NCI-H524 (cell line): ENCODE results near the gene CAPG.
A peak's percentile ranks its signal among the peaks of the same experiment; 100 is the strongest.

Experiments used
- DNase-seq, 2 experiments: peaks; one replicate each; lab custom pipeline; 2025; lab: John Stamatoyannopoulos, UW

Gene CAPG

DNA sequence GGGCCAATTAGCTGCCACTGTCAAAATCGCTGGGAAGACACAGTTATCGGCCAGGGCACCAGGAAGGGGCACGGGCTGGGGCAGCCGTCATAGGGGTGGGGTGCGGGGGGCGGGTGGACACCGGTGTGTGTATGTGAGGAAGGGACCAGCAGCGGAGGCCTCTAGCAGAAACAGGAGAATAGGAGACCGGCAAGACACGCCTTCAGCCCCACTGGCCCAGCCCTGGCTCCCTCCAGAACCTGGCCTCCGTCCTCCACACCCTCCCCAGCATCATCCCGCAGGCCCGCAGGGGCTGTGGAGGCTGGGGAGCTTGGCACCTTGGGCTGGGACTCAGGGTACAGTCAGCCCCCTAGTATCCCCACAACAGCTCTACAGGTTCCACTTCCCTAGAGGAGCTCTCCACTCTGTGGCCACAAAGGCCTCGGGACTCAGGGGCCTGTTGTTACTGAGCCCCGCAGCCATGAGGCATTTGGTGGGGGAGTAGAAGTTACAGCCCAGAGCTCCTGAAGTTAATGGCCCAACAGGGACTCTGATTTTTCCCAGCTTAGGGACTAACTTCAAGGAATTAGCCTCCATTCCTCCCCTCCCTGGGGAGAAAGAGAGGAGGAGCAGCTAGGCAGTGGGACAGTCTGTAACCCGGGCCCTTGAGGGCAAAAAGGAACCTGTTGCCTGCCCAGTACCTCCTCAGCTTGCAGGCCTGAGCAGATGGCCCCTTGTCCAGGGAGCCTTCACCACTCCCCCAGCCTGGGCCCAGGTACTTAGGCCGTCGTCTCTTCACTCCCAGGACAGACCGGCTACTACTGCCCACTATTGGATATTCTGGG lies 28.2 kb upstream of the CAPG start:
- peak in 1 of 2 experiments; percentile 40 for DNase-seq

GRCh38 chr2:85437488-85438200 lies 27.5 kb upstream of the CAPG start:
- peak; percentile 49 to 67 for DNase-seq

DNA sequence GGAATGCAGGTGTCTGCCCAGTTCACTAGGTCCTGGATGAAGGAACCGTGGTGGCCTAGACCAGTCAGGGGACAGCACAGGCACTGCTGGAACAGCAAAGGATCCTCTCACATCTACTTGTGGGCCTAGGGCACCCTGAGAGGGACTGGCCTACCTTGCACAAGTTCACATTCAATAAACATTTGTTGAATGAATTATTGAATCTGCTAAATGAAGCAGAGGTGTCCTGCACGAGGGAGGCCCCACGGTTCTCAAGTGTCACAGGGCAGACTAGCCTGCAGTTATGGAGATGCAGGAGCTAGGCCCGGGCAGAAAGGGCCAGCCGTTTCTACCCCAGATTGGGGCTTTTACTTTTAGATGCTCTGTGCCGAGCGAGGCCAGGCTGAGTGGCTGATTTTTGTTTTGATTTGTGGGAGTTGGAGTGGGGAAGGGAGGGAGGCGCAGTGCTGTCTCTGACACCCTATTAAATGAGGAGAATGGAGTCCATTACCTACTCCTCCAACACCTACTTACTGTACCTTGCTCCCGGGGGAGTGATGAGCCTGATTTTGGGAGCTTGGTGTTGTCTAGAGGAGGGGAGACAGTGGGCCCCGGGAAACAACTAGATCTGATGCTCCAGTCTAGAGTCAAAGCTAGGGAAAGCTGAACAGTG lies 26.8 kb upstream of the CAPG start:
- peak in 1 of 2 experiments; percentile 30 for DNase-seq

DNA sequence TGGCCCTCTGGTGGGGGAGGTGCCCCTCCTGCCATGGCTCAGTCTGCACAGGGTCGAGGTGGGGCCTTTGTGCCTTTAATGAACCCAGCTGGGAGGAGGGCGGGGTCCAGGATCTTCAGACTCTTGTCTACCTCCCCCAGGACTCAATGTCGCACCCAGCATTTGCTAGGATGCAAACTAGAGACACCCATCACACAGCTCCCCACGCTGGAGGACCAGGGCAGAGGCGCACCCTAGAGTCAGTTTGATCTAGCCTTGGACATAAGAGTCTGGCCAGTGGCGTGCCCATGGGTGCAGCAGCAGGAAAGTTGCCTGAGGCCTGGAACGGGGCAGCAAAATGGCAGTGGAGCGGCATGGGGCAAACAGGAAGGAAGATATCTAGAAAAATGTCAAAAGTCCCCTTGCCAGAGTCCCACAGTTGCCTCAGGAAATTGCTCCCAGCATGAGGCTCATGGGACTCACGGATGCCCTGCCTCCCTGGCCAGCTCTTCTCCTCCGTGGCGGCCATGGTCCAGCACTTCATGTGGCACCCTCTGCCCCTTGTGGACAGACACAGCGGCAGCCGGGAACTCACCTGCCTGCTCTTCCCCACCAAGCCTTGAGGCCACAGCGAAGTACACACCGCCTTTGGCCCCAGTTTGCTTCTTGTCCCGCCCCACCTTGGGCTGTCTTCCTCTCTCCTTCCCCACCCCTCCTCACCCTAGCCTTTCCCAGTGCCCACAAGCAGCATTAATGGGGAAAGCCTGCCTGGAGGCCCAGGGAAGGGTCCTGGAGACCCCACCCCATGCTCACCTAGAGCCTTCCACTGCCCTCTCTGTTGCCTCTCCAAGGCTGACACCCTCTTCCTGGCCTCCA lies 26.0 kb upstream of the CAPG start:
- DNase-seq: no peak

DNA sequence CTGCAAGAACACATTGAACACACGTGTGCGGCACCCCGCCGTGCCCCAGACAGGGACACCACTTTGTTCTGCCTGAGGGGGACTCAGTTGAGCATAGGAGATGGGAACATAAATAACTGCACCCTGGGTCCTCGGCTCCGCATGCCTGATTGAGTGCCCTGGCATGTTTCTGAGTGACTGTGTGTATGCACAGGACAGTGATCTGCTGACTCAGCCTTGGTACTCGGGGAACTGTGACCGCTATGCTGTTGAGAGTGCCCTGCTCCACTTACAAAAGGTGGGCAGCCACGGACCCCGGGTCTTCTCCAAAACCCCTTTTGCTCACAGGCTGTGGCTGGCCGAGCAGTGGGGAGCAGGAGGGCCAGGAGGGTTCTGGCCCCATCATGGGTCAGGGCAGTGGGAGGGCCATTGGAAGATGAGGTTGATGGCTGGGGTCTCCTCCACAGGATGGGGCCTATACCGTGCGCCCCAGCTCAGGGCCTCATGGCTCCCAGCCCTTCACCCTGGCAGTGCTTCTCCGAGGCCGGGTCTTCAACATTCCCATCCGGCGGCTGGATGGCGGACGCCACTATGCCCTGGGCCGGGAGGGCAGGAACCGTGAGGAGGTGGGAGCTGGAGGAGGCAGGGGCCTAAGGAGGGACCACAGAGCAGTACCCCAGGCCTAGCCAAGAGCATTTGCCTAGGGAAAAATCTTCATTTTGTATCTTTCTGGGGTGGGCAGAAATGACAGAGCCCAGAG lies 25.2 kb upstream of the CAPG start:
- no peak for DNase-seq

GRCh38 chr2:85434696-85435095 lies 24.5 kb upstream of the CAPG start:
- DNase-seq: no peak

DNA sequence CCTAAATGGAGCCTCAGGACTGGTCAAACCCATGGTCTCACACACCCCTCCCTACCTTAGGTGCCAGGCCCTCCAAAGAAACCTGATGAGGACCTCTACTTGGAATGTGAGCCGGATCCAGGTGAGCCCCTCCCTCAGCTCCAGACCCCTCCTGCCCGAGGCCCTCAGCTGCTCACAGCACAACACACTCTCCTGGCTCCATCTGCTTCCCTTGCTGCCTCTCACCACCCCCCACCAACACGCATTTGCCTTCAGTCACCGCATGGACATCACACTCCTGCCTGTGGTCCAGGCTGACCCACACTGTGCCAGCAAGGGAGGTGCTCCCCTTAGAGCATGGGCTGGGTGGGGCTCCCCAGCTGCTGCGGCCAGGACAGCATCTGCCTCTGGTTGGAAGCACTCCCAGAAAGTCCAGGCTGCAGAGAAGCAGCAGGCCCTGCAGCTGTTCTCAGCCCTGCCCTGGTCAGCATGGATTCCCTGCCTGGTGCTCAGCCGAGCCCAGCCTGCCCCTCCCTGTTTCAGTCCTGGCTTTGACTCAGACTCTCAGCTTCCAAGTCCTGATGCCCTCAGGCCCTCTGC lies 23.4 kb upstream of the CAPG start:
- DNase-seq: peak; percentile 79 to 81

- DNase-seq: peak; percentile 36 to 55
Observed at GRCh38 chr2:85431570-85432205, 21.5 kb upstream of the CAPG start.

DNA sequence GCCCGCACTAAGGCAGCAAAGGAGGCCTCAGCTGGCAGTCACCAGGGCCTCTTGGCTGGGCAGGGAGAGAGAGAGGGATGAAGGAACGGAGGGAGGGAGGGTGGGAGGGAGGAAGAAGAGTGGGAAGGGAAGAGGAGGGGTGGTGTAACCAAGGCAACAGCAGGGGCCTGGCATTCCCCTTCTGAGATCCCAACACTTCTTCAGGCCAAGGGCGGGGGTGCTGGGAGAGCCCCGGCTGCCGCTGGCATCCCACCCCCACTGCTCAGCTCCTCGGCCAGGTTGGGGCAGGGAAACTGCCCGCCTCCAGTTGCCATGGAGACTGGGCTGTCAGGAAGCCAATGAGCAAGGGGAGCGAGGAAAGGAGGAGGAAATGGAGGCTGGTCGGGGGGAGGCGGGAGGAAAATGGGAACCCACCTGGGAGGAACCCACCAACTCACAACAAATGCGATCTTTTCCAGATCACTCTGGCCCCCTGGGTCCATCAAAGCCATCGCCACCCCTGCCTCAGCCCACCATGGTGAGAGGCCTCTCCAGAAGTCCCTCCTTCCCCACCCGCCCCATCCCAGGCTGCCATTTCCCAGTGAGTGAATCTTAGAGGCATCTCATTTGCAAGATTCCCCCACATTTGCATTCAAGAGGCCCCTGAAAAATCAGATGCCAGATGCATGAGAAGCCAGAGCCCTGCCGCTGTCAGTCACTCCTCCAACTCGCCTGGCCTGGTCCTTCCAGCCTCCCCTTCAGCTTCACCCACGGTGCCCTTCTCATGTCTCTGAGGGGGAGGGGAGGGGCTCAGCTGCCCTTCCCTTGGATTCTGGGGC lies 20.8 kb upstream of the CAPG start:
- DNase-seq: peak; percentile 91 to 95

- no peak for DNase-seq
Observed at GRCh38 chr2:85429924-85430289, 19.7 kb upstream of the CAPG start.

GRCh38 chr2:85429213-85429923 lies 19.2 kb upstream of the CAPG start:
- no peak for DNase-seq

DNA sequence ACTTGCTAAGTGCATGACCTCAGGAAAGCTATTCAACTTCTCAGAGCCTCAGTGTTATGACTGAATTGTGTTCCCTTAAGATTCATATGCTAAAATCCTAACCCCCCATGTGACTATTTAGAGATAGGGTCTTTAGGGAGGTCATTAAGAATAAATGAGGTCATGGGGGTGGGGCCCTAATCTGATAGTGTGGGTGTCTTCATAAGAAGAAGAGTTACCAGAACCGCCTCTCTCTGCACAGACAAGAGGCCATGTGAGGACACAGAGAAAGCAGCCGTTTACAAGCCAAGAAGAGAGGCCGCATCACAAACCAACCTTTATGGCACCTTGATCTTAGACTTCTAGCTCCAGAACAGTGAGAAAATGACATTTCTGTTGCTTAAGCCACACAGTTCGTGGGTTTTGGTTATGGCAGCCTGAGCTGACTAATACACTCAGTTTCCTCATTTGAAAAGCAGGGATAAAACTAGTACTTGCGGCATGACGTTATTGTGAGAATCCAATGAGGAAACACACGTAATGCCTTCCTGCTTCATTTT lies 18.2 kb upstream of the CAPG start:
- DNase-seq: no peak

- no peak for DNase-seq
Observed at GRCh38 chr2:85427300-85427835, 17.2 kb upstream of the CAPG start.

- no peak for DNase-seq
Observed at GRCh38 chr2:85425588-85425987, 15.4 kb upstream of the CAPG start.

DNA sequence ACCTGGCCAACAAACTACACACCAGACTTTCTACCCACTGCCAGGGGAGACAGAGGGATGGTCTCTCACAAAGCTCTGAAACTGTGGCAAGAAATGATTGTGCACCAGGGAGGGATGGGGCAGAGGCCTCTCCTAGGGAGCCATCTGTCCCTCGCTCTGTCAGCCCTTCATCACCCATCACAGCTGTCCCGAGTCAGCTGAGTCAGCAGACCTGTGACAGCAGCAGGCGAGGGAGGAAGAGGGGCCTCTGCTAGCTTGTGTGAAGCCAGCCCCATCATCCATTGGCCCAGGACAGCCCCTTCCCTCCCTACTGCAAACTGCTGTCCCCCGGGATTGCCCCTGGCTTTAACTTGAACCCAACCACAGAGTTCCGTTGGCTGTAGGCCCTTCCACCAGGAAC lies 13.4 kb upstream of the CAPG start:
- peak; percentile 79 to 91 for DNase-seq

DNA sequence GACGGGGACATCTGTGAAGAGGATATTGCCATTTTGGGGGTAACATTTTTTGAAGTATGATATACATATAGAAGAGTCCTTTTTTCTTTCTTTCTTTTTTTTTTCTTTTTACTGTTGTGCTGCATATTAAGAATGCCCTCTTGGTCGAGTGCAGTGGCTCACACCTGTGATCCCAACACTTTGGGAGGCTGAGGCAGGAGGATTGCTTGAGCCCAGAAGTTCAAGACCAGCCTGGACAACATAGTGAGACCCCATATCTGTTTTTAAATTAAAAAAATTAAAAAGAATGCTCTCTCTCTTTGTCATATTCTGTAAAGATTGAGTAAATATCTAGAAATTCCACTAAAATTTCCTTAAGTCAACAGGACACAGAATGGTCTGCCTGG lies 11.9 kb upstream of the CAPG start:
- DNase-seq: no peak

DNA sequence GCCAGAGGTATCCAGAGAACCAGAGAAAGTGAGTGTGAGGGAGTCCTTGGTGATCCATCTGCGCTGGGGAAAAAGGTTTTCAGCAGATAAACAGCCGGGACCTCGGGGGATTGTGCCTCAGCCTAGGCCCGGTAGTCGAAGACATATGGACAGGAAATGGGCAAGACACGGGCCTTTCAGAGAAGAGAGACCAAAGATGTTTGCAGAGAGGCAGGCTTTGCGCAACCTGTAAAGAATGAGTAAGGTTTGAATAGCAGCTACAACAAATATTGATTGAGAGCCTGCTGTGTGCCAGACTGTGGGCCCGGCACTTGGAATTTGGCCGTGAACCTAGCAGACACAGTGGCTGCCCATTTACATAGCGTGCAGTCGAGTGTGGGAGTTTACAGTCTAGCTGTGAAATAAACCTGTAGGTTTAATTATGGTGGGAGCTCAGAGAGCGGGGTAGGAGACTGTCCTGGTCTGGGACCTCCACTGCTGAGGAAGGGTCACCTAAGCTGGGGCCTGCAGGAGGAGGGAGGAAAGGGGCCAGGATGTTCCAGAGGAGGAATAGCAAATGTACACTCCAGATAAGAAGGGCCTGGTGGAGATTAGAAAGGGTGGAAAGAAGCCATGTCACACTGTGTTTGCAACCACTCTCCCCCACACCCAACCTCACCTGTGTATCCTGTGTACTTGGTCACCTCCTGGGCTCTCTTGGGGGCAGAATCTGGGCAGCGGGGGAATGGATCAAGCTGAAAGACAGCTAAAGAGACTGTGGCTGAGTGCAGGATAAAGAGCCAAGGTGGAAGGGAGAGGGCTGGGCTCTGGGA lies 11.3 kb upstream of the CAPG start:
- no peak for DNase-seq
